Prostate gland (tissue), 2 donors: ENCODE results near the gene TLR9. TPM values are rescaled to one million over a fixed set of nuclear protein-coding genes. Genes with fewer than 3 reads are reported as not detected.
A peak's percentile ranks its signal among the peaks of the same experiment; 100 is the strongest.

Source experiments
- DNase-seq: peaks from one replicate; pipeline ENCODE4 v3.0.0-alpha.2; 2019; ENCODE audit warnings: low spot score
- H3K27ac ChIP-seq, 2 donors: fragments of 200-600 bp; sonication (generic); 2 replicates each; pipeline ENCODE4 v1.5.1; 2017 to 2019
- H3K27me3 ChIP-seq: fragments of 200-600 bp; sonication (generic); replicated peaks from 2 replicates; pipeline ENCODE4 v1.5.1; 2019; ENCODE audit not compliant: insufficient read depth
- H3K36me3 ChIP-seq, 2 donors: fragments of 200-600 bp; sonication (generic); 1 replicate in 1 of 2; 2 replicates in 1 of 2; pipeline versions ENCODE4 v1.5.1 to v1.8.1; 2017 to 2019
- H3K4me1 ChIP-seq: fragments of 200-600 bp; sonication (generic); replicated peaks from 2 replicates; pipeline ENCODE4 v1.5.1; 2019
- H3K4me3 ChIP-seq, 2 donors: fragments of 200-600 bp; sonication (generic); 2 replicates each; pipeline ENCODE4 v1.5.1; 2017 to 2019
- H3K9me3 ChIP-seq: fragments of 200-600 bp; sonication (generic); 2 replicates; pipeline ENCODE4 v1.5.1; 2017
- POLR2A ChIP-seq: fragments of 450-650 bp; IDR thresholded peaks from one replicate; pipeline ENCODE4 v1.6.1; 2016; ENCODE audit warnings: antibody characterized with exemption, mild to moderate bottlenecking
- POLR2AphosphoS5 ChIP-seq: sonication (generic); formaldehyde crosslinking; IDR thresholded peaks from one replicate; pipeline ENCODE4 v1.6.1; 2017; ENCODE audit warnings: antibody characterized with exemption
- WGBS: methylation state at CpG from one replicate; pipeline ENCODE4 v1.1.5; 2018; 5-methylcytosine and 5-hydroxymethylcytosine counted together
- intact Hi-C: fragments of 100-400 bp; cut with DNase I; formaldehyde crosslinking; loops from one replicate; pipeline ENCODE4 v1.14.2; 2022
- total RNA-seq, 2 donors: library from RNA; depleted of rRNA; stranded (reverse); fragments of >200 nt; gene quantifications; one replicate each; pipeline ENCODE4 v1.1.0, GENCODE V29; 2016
- TF ChIP-seq, protein P1 (sequence below), 4 experiments: fragments of 200-600 bp in 2 of 4; fragments of 450-650 bp in 2 of 4; sonication (generic) in 2 of 4; IDR thresholded peaks; 1 replicate in 3 of 4; 2 replicates in 1 of 4; pipeline ENCODE4 v1.5.1; 2016 to 2019; ENCODE audit warnings: antibody characterized with exemption in 4 of 4, mild to moderate bottlenecking in 2 of 4, moderate library complexity in 2 of 4

The TLR9 gene
- total RNA-seq, 2 donors from 2014 or later = 0.17 TPM; not detected in 1

DNA sequence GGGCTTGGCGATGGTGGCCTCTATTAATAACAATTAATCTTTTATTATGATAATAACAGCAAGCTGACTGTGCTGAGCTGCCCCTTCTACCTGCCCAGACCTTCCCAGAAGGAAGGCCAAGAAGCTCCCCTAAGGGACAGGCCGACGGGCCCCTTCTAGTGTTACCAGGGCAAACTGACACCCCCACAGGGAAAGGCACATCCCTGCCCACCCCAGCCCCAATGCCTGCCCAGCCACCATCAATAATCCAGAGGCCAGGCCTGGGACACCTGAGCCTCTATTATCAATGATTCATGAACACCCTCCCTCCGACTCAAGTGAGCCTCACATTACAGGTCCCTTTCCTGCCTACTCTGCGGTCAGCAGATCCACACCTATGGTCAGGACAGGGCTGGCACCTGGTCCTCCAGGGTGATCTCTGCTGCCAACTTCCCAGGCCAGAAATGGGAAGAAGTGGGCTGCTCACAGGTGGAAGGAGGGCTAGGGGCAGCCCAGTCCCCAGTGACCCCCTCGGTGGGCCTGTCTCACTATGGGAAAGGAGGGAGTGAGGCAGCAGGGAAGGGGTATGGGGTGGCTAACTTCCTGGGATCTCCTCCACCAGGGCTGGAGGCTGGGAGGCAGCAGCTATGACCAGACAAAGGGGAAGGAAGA is 11.7 kb upstream of the TLR9 start:
- Histone ChIP-seq H3K27ac (peak overlapping the region; percentile 83 to 90), H3K9me3 (no peaks in the 10 kb centered on the region), H3K36me3 (no peaks in the 10 kb centered on the region), H3K27me3 (no peaks in the 10 kb centered on the region), H3K4me3 (peak overlapping the region in 1 of 2 donors; percentile 82), H3K4me1 (peaks cover 18% of the 10 kb centered on the region)
- TF ChIP-seq POLR2A (no peak), POLR2AphosphoS5 (no peak)
- TF ChIP-seq, protein P1, sequence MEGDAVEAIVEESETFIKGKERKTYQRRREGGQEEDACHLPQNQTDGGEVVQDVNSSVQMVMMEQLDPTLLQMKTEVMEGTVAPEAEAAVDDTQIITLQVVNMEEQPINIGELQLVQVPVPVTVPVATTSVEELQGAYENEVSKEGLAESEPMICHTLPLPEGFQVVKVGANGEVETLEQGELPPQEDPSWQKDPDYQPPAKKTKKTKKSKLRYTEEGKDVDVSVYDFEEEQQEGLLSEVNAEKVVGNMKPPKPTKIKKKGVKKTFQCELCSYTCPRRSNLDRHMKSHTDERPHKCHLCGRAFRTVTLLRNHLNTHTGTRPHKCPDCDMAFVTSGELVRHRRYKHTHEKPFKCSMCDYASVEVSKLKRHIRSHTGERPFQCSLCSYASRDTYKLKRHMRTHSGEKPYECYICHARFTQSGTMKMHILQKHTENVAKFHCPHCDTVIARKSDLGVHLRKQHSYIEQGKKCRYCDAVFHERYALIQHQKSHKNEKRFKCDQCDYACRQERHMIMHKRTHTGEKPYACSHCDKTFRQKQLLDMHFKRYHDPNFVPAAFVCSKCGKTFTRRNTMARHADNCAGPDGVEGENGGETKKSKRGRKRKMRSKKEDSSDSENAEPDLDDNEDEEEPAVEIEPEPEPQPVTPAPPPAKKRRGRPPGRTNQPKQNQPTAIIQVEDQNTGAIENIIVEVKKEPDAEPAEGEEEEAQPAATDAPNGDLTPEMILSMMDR (IDR thresholded peaks at IDR 0.05) = no peak
- intact Hi-C loops = loop anchor here (5.0 kb wide), 1 partner anchor 50 kb away; the partner anchor contains the start of gene GLYCTK
- DNase-seq = no peak
- WGBS = 68% methylated on average over 6 of the region's 6 CpGs

DNA sequence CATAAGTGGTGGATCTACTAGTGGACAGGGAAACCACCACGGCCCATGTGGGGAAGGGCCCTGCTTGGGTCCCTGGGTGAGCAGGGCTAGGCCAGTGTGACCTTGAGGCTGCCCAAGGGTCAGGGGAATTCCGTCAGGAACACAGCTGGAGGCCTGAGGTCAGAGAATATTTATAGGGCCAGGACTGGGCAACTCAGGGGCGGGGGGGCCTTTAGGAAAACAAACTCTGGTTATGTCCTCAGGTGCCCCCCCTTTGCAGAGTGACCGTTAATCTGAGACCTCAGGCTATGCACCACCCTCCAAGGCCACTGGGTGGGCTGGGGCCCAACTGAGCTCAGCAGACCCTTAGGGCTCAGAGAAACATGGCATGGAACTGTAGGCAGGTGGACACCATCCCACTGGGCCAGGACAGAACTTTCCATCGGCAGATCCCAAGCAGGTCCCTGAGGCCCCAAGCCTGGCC is 11.0 kb upstream of the TLR9 start:
- no peak for DNase-seq
- Histone ChIP-seq H3K4me3 (no peak overlapping the region), H3K36me3 (no peaks in the 10 kb centered on the region), H3K27me3 (no peaks in the 10 kb centered on the region), H3K9me3 (no peaks in the 10 kb centered on the region), H3K27ac (peak overlapping the region; percentile 83 to 90), H3K4me1 (peaks cover 18% of the 10 kb centered on the region)
- 72% methylated on average over 5 of the region's 5 CpGs for WGBS
- intact Hi-C loops = loop anchor here (5.0 kb wide), 1 partner anchor 51 kb away; the partner anchor contains the start of gene GLYCTK
- TF ChIP-seq, protein P1 (IDR thresholded peaks at IDR 0.05) = no peak
- TF ChIP-seq POLR2A (no peak), POLR2AphosphoS5 (no peak)

DNA sequence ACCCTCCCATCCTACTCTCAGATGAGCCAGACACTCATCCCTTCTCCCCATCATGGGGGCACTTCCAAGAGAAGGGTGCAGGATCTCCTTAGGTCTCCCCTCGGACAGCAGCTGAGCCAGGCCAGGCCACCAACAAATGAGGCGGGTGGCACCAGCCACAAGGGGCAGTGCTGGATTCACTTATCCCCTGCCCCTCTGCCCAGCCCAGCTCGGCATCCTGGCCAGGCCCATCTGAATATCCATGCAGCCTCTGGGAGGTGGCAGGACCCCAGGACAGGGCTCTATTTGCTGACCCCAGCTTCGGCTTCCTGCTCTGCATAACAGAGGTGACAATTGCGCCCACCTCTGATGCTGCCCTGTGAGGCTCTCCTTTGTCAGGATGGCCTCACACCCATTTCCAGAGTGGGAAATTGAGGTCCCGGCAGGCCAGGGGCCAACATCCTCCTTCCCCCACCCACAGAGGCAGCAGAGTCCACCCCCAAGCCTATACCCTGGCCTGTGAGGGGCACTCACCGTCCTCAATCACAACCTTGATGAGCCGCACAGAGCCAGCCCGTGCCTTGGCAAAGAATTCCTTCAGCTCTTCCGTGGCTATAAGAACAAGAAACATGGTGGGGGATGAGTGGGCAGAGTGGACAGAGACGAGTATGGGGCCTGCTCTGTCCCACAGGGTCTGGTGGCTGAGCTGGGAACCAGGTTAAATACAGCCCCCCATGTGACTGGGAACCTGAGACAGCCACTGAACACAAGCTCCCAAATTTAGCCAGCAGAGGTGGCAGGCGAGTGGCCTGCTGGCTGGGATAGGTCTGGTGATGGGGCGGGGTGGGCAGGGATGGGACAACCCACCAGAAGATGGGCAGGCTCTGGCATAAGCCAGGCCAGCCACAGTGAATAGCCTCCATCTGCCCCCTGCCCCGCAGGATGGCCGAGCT is 9.3 kb upstream of the TLR9 start:
- WGBS = 85% methylated on average over 15 of the region's 15 CpGs
- intact Hi-C loops = loop anchor here (5.0 kb wide), 1 partner anchor 53 kb away; the partner anchor contains the start of gene GLYCTK
- no peak for DNase-seq
- Histone ChIP-seq H3K4me1 (peaks cover 18% of the 10 kb centered on the region), H3K27me3 (no peaks in the 10 kb centered on the region), H3K36me3 (peaks cover 8 to 13% of the 10 kb centered on the region in 2 donors), H3K9me3 (no peaks in the 10 kb centered on the region), H3K4me3 (no peak overlapping the region), H3K27ac (no peak overlapping the region)
- no peak for TF ChIP-seq POLR2A
- TF ChIP-seq POLR2AphosphoS5 = no peak
- TF ChIP-seq, protein P1 (IDR thresholded peaks at IDR 0.05) = no peak

DNA sequence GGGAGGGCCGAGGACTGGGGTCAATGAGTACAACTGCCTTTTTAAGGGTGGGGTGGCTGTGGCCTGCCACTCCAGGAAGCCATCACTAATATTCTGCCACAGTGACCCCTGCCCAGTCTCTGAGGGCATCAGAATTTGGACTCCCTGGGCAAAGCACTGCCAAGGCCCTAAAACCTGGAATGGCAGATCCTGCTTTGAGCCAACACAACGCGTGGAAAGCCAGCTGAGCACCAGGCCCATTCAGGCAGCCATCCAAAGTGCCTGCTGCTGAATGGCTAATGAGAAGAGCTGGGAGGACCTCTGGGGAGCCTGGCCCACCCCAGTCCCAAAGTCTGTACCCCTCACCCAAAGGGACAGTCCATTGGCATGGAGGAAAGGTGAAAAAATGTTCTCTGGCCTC is 8.5 kb upstream of the TLR9 start:
- Histone ChIP-seq H3K9me3 (no peaks in the 10 kb centered on the region), H3K36me3 (peaks cover 14 to 21% of the 10 kb centered on the region in 2 donors), H3K27me3 (no peaks in the 10 kb centered on the region), H3K27ac (no peak overlapping the region), H3K4me1 (peaks cover 18% of the 10 kb centered on the region), H3K4me3 (no peak overlapping the region)
- 61% methylated on average over 3 of the region's 3 CpGs for WGBS
- intact Hi-C loops = no loop called here
- DNase-seq = no peak
- TF ChIP-seq POLR2A (no peak), POLR2AphosphoS5 (no peak)
- TF ChIP-seq, protein P1 (IDR thresholded peaks at IDR 0.05) = no peak
